Right lung (tissue), 5 donors: ENCODE measurements around the gene CROCC2. TPM values are rescaled to one million over a fixed set of nuclear protein-coding genes. Genes with fewer than 3 reads are reported as not detected.

ENCODE experiments used
- DNase-seq, 2 donors: peaks; one replicate each; pipeline ENCODE4 v3.0.0-alpha.2; 2013
- polyA plus RNA-seq, 5 donors: library from polyadenylated mRNA; unstranded; fragments of 120-200 nt; gene quantifications; one replicate each; pipeline versions ENCODE4 v1.2.1 to v1.2.3, GENCODE V29; 2013; ENCODE audit warnings: inconsistent platforms in 1 of 5, low replicate concordance in 1 of 5; ENCODE audit not compliant: insufficient read length in 5 of 5, insufficient read depth in 1 of 5

CROCC2 gene
- polyA plus RNA-seq, 5 donors, result 0.95 to 3.5 (median 2.7) TPM

GRCh38 chr2:241010531-241011295 lies 104.6 kb downstream of the CROCC2 start:
- DNase-seq, result no peak

- DNase-seq, result no peak
Observed at GRCh38 chr2:241011296-241011600, 105.1 kb downstream of the CROCC2 start.

GRCh38 chr2:241011751-241012510 lies 105.8 kb downstream of the CROCC2 start:
- DNase-seq, result no peak

GRCh38 chr2:241014224-241014623 lies 108.1 kb downstream of the CROCC2 start:
- DNase-seq, result no peak

DNA sequence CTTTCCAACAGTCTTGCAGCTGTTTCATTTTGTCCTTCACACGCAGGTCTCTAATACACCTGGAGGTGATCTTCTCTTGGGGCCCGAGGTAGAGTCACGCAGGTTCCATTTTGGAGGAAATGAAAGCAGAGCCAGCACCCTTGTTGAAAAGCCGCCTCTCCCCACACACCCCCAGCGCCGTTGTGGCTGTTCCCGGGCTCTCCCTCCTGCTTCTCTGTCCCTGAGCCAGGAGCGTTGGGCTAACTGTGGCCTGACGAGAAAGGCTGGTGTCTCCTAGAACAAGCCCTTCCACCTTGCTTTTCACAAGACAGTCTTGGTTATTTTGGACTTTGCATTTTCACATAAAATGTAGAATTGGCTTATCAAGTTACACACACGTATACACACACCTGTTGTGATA lies 108.6 kb downstream of the CROCC2 start:
- DNase-seq, result no peak

- no peak for DNase-seq
Observed at GRCh38 chr2:241015439-241015838, 109.3 kb downstream of the CROCC2 start.

DNA sequence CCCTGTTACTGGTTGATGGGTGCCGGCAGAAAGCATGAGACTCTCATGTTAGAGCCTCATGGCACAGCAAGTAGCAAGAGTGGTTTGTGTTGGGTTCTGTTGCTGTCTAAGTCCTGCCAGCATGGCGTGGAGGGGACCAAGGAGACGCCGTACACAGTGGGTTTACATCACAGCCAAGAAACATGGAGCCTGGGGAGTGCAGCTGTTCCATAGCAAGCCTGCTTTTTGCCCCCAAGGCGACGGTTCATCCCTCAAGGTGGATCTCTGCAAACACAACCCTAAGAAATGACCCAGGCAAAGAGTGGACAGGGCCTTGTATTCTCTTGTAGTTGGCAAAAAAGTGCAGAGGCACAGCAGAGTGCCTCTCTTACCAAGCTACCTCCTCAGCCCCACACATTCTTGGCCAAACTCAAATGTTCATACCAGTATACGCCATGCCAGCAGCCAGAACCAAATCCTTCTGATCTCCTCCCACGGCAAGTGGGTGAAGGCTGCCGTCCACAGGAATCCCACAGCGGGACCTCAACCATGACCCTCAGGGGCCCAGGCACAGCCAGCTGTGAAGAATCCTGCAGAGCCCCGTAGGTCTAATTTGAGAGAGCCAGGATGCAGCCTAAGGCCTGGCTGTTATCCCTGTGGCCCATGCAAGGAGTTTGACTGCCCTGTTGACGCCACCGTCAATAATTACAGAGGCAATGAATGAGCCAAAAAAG lies 111.2 kb downstream of the CROCC2 start:
- DNase-seq, result no peak

DNA sequence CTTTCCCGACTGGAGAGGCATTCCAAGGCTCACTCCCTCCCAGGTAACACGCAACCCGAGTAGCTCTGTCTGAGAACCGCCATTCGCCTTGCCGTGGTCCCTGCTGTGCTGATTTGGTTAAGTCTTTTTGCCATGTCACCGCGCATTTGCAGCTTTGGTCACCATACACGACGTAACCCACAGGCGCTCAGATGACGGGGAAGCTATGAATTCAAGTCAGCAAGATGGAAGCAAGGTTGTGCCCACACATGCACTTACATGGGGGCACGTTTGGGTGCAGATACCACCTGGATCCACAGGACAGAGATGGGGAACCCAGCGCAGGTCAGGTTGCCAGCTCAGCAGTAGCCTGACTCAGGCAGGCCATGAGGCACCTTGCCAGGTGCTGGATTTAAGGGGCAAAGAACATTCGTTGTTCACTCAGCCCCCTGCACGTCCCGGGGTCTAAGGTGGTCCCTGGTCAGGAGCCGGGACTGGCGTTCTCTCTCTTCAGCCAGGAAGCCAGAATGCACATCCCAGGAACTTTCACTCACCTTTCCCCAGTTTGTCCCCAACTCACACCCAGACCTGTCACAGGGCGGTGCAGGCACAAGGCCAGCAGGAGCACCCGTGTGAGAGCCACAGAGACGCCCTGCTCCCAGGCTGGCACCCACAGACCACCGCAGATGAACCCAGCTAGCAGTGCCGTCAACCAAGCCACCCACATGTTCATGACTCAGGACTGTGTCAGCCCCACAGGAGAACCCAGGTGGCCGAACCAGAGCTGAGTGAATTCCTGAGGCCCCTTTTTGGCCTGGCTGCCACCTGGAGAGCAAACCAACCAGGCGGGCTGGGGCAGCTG lies 112.1 kb downstream of the CROCC2 start:
- no peak for DNase-seq

DNA sequence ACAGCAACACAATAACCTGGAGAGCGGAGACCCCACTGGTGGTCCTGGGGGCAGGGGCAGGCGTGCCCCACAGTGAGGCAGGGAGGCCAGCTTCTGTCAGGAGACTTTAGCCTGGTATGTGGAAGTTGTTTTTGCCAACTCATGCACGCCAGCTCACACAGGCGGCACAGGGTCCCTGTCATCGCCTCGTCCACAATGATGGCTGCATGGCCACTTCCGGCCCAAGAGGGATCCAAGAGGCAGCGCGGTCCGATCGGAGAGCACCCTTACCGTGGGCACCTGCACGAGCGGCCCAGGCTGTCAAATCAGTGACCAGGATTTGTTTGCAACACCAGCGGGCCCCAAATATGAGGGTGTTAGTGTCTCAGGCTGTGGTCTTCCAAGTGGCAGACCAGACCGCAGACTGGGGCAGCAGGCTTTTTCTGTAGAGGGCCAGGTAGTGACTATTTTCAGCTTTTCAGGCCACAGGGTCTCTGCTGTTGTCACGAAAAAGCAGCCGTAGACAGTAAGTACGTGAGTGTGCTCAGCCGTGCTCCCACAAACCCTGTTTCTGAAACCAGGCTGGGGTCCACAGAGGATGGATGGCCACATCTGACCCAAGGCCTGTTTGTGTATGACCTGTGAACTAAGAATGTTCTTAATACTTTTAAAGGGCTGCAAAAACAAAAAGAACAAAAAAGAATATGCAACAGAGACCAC lies 113.5 kb downstream of the CROCC2 start:
- DNase-seq, result no peak

DNA sequence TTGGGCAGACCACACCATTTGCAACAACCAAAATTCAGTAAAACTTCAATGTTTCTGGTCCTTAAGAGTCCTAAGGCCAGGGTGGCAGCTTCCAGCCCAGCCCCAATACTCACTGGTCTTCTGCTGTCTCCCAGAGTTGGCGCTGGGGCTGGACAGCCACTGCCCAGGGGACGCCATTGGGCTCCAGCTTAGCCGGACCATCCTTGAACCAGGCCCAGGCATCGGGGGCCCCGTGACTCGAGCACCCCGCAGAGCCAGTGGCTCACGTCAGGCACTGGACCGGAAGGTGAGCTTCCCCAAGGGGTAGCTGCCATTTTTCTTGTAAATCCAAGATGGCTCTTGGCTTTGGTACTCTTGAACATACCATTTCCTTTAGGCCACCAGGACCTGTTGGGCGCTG lies 114.1 kb downstream of the CROCC2 start:
- DNase-seq, result no peak

- no peak for DNase-seq
Observed at GRCh38 chr2:241020629-241021190, 114.6 kb downstream of the CROCC2 start.

- DNase-seq, result no peak
Observed at GRCh38 chr2:241025639-241026038, 119.5 kb downstream of the CROCC2 start.

DNA sequence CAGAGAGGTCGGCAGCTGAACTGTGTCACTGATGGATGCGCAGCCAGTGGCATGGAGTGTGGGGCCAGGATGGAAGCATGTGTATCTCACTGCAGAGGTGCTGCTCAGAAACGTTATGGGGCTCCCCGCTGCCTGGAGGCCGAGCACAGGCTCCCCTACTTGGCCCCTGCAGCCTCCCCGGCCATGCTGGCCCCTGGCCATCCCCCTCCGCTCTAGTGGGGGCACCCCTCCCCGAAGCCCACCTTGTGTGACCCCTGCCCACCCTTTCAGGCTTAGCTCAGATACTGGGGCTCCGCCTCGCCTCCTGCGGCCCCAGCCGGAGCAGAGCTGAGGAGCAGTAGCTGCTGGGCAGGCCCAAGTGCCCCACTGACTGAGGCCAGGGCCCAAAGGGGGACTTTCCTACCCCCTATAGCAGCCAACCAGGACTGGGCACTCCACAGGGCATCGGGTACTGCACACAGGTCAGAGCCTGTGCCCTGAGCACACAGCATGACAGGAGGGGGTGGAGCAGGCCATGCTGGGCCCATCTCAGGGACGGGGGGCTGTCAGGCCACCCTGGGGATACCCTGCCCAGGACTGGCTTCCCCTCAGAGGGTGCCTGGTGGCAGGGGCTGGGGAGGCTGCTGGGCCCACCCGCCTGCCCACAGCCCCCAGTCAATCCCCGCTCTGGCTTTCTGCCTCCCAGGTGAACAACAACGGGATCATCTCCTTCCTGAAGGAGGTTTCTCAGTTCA lies 123.6 kb downstream of the CROCC2 start:
- DNase-seq, result no peak

DNA sequence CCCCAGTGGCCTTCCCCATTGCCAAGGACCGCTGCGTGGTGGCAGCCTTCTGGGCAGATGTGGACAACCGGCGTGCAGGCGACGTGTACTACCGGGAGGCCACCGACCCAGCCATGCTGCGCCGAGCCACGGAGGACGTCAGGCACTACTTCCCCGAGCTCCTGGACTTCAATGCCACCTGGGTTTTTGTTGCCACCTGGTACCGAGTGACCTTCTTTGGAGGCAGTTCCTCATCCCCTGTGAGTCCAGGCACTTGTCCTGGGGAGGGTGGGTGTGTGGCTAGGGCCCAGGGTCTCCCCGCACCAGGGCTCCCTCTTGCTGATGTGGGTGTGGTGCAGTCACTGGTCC lies 124.2 kb downstream of the CROCC2 start:
- DNase-seq, result no peak

- no peak for DNase-seq
Observed at GRCh38 chr2:241030883-241031282, 124.7 kb downstream of the CROCC2 start.

- DNase-seq, result no peak
Observed at GRCh38 chr2:241031436-241032165, 125.5 kb downstream of the CROCC2 start.

- DNase-seq, result no peak
Observed at GRCh38 chr2:241033336-241033987, 127.3 kb downstream of the CROCC2 start.

DNA sequence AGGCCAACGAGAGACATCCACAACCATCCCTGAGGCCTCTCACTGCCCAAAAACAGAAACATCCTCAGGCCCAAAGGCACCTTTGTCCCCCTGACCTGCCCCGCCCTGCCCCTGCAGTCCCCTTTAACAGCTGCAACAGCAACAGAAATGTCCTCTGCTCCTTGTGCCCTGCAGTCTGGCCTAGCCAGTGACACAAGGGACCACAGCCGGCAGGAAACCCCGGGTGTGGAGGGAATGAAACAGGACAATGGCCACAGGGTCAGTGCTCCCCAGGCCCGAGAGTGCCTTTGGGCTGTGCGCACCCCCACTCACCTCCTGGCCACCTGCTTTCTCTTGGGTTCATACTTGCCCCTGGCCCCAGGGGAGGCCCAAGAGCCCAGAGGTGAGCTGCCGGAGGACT lies 127.9 kb downstream of the CROCC2 start:
- DNase-seq, result no peak
